Suprapubic skin (tissue), 3 donors: ENCODE measurements around the gene FDXR.

Experiments
- EP300 ChIP-seq: sonication (generic); formaldehyde crosslinking; IDR thresholded peaks from one replicate; pipeline ENCODE4 v1.6.1; 2017; ENCODE audit warnings: antibody characterized with exemption
- POLR2A ChIP-seq, 2 donors: fragments of 450-650 bp; IDR thresholded peaks; one replicate each; pipeline ENCODE4 v1.6.1; 2017; ENCODE audit warnings: antibody characterized with exemption in 2 of 2, mild to moderate bottlenecking in 2 of 2, moderate library complexity in 2 of 2
- TF ChIP-seq, protein P1 (sequence below), 2 donors: fragments of 200-600 bp in 1 of 2; fragments of 450-650 bp in 1 of 2; sonication (generic) in 1 of 2; IDR thresholded peaks; one replicate each; pipeline ENCODE4 v1.5.1; 2016 to 2019; ENCODE audit warnings: antibody characterized with exemption in 2 of 2, mild to moderate bottlenecking in 1 of 2, moderate library complexity in 1 of 2

DNA sequence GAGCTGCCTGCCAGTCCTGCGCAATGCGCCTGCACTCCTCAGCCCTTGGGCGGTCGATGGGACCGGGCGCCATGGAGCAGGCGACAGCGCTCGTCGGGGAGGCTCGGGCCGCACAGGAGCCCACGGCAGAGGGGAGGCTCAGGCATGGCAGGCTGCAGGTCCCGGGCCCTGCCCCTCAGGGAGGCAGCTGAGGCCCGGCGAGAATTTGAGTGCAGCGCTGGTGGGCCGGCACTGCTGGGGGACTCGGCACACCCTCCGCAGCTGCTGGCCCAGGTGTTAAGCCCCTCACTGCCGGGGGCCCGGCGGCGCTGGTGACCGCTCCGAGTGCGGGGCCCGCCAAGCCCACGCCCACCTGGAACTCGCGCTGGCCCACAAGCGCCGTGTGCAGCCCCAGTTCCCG is 34.2 kb upstream of the FDXR start:
- TF ChIP-seq, protein P1, sequence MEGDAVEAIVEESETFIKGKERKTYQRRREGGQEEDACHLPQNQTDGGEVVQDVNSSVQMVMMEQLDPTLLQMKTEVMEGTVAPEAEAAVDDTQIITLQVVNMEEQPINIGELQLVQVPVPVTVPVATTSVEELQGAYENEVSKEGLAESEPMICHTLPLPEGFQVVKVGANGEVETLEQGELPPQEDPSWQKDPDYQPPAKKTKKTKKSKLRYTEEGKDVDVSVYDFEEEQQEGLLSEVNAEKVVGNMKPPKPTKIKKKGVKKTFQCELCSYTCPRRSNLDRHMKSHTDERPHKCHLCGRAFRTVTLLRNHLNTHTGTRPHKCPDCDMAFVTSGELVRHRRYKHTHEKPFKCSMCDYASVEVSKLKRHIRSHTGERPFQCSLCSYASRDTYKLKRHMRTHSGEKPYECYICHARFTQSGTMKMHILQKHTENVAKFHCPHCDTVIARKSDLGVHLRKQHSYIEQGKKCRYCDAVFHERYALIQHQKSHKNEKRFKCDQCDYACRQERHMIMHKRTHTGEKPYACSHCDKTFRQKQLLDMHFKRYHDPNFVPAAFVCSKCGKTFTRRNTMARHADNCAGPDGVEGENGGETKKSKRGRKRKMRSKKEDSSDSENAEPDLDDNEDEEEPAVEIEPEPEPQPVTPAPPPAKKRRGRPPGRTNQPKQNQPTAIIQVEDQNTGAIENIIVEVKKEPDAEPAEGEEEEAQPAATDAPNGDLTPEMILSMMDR (IDR thresholded peaks at IDR 0.05), result no peak
- TF ChIP-seq EP300 (no peak), POLR2A (IDR thresholded peaks at IDR 0.05) (no peak)
